Panc1 (cell line): ENCODE measurements around the gene HOXA10. TPM values are rescaled to one million over a fixed set of nuclear protein-coding genes. Genes with fewer than 3 reads are reported as not detected.

Experiments used
- ATAC-seq: fragments of 200-7000 bp; cut with Tn5 transposase; 2 replicates; pipeline ENCODE4 v1.9.1; 2020; ENCODE audit warnings: mild to moderate bottlenecking, moderate library complexity
- Bru-seq: library from RNA; stranded (reverse); fragments of 400-500 nt; gene quantifications from one replicate; lab custom pipeline; 2021; lab: Mats Ljungman, UMichigan
- BruChase-seq, 2 experiments: library from RNA; stranded (reverse); fragments of 400-500 nt; gene quantifications; one replicate each; lab custom pipeline; 2021; lab: Mats Ljungman, UMichigan
- BruUV-seq: library from RNA; stranded (reverse); fragments of 400-500 nt; replicated peaks from 2 replicates; lab custom pipeline; 2021; lab: Mats Ljungman, UMichigan
- CTCF ChIA-PET: fragments of 300-600 bp; sonication (Branson Sonifier 250); formaldehyde crosslinking; loops from one replicate; lab custom pipeline; 2022; ENCODE audit warnings: antibody characterized with exemption; lab: Charles Lee
- POLR2A ChIA-PET: fragments of 300-600 bp; sonication (Branson Sonifier 250); formaldehyde crosslinking; loops from one replicate; lab custom pipeline; 2022; ENCODE audit warnings: antibody characterized with exemption; lab: Charles Lee
- DNase-seq: peaks from one replicate; pipeline ENCODE4 v3.0.0-alpha.2; 2010; ENCODE audit warnings: low read depth, low spot score
- H3K27ac ChIP-seq: 2 replicates; pipeline ENCODE4 v1.5.1; 2011; ENCODE audit warnings: mild to moderate bottlenecking, low read length, inconsistent platforms
- H3K27me3 ChIP-seq: fragments of 200-500 bp; sonication (Bioruptor generic); 2 replicates; pipeline ENCODE4 v1.6.0; 2014; ENCODE audit warnings: low read length, inconsistent platforms; ENCODE audit not compliant: control insufficient read depth, insufficient read depth
- H3K36me3 ChIP-seq: fragments of 200-500 bp; sonication (Bioruptor generic); 2 replicates; pipeline ENCODE4 v1.5.1; 2014; ENCODE audit warnings: inconsistent platforms, mild to moderate bottlenecking, low read length, moderate library complexity; ENCODE audit not compliant: control insufficient read depth, insufficient read depth
- H3K4me1 ChIP-seq: 2 replicates; pipeline ENCODE4 v1.5.1; 2011; ENCODE audit warnings: inconsistent platforms, mild to moderate bottlenecking, low read length, moderate library complexity; ENCODE audit not compliant: control insufficient read depth, insufficient read depth
- H3K4me3 ChIP-seq, 2 experiments: 2 replicates each; pipeline ENCODE4 v1.5.1; 2011 to 2012; ENCODE audit warnings: low read depth in 2 of 2, low read length in 2 of 2, mild to moderate bottlenecking in 2 of 2, inconsistent platforms in 1 of 2, moderate library complexity in 1 of 2
- H3K9me3 ChIP-seq: fragments of 200-500 bp; sonication (Bioruptor generic); 2 replicates; pipeline ENCODE4 v1.5.1; 2014; ENCODE audit warnings: low read depth, mild to moderate bottlenecking, inconsistent platforms, low read length, moderate library complexity; ENCODE audit not compliant: control insufficient read depth, insufficient read depth
- POLR2AphosphoS5 ChIP-seq: IDR thresholded peaks from 2 replicates; pipeline ENCODE4 v1.6.1; 2012; ENCODE audit warnings: mild to moderate bottlenecking, low read depth, low read length, moderate library complexity
- SIN3A ChIP-seq: IDR thresholded peaks from 2 replicates; pipeline ENCODE4 v1.6.1; 2012; ENCODE audit warnings: low read depth, mild to moderate bottlenecking, low read length, moderate library complexity, borderline replicate concordance; ENCODE audit not compliant: insufficient read depth
- TCF7L2 ChIP-seq: IDR thresholded peaks from 2 replicates; pipeline ENCODE4 v1.6.1; 2011; ENCODE audit warnings: mild to moderate bottlenecking, low read depth, low read length, inconsistent platforms
- in situ Hi-C: cut with HindIII; loops from 2 replicates; pipeline ENCODE4 v1.10.0; 2016; ENCODE audit warnings: low sequenced_read_pairs, low pct_unique_long_range_greater_than_20kb
- intact Hi-C: fragments of 100-400 bp; cut with micrococcal nuclease; formaldehyde crosslinking; loops from one replicate; pipeline ENCODE4 v1.10.0; 2022; ENCODE audit not compliant: unreplicated experiment
- long read RNA-seq: library from polyadenylated mRNA; unstranded; transcript quantifications from one replicate; pipeline ENCODE4 v2.0.0, GENCODE V29; 2021; ENCODE audit not compliant: unreplicated experiment
- polyA plus RNA-seq: library from polyadenylated mRNA; unstranded; fragments of >200 nt; gene quantifications from one replicate; pipeline ENCODE4 v1.2.1, GENCODE V29; 2012; ENCODE audit warnings: missing spikeins; ENCODE audit not compliant: insufficient read length
- total RNA-seq: library from RNA; stranded (reverse); gene quantifications from one replicate; pipeline ENCODE4 v1.2.1, GENCODE V29; 2021; ENCODE audit not compliant: unreplicated experiment
- TF ChIP-seq, protein P1 (sequence below), 2 experiments: IDR thresholded peaks; 2 replicates each; pipeline ENCODE4 v1.6.1; 2011 to 2012; ENCODE audit warnings: low read depth in 2 of 2, control low read depth in 1 of 2, low read length in 1 of 2, mild to moderate bottlenecking in 1 of 2, moderate library complexity in 1 of 2; ENCODE audit not compliant: insufficient read depth in 1 of 2
- TF ChIP-seq, protein P2 (sequence below): fragments of 450-650 bp; IDR thresholded peaks from 2 replicates; pipeline ENCODE4 v1.5.1; 2017; ENCODE audit warnings: mild to moderate bottlenecking

HOXA10 gene
- total RNA-seq (0.41 TPM), Bru-seq, nascent RNA (percentile 25 among the genes with signal in this experiment), BruChase-seq, experiment 1, labeled RNA remaining after a 2-hour chase (percentile 39 among the genes with signal in this experiment), BruChase-seq, experiment 2, labeled RNA remaining after a 6-hour chase (percentile 29 among the genes with signal in this experiment)
- polyA plus RNA-seq = 0.85 TPM
- long read RNA-seq = 0 reads

- ChIA-PET CTCF (no interaction called here), POLR2A (no interaction called here)
- in situ Hi-C loops = no loop called here
- Histone ChIP-seq H3K27me3 (no peaks in the 10 kb centered on the region), H3K36me3 (no peaks in the 10 kb centered on the region), H3K4me1 (peaks cover 7% of the 10 kb centered on the region; the same call in 1 of the 2 replicates), H3K27ac (no peak within 1 kb of the TSS), H3K4me3 (no peak within 1 kb of the TSS), H3K9me3 (no peaks in the 10 kb centered on the region)
- BruUV-seq = no TSS peak
- intact Hi-C loops = no loop called here
- TF ChIP-seq TCF7L2 (no peak), SIN3A (no peak), POLR2AphosphoS5 (no peak)
- TF ChIP-seq, protein P1, sequence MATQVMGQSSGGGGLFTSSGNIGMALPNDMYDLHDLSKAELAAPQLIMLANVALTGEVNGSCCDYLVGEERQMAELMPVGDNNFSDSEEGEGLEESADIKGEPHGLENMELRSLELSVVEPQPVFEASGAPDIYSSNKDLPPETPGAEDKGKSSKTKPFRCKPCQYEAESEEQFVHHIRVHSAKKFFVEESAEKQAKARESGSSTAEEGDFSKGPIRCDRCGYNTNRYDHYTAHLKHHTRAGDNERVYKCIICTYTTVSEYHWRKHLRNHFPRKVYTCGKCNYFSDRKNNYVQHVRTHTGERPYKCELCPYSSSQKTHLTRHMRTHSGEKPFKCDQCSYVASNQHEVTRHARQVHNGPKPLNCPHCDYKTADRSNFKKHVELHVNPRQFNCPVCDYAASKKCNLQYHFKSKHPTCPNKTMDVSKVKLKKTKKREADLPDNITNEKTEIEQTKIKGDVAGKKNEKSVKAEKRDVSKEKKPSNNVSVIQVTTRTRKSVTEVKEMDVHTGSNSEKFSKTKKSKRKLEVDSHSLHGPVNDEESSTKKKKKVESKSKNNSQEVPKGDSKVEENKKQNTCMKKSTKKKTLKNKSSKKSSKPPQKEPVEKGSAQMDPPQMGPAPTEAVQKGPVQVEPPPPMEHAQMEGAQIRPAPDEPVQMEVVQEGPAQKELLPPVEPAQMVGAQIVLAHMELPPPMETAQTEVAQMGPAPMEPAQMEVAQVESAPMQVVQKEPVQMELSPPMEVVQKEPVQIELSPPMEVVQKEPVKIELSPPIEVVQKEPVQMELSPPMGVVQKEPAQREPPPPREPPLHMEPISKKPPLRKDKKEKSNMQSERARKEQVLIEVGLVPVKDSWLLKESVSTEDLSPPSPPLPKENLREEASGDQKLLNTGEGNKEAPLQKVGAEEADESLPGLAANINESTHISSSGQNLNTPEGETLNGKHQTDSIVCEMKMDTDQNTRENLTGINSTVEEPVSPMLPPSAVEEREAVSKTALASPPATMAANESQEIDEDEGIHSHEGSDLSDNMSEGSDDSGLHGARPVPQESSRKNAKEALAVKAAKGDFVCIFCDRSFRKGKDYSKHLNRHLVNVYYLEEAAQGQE (IDR thresholded peaks at IDR 0.05; ENCODE audit: insufficient read depth in 1 of 2, low read depth in 2 of 2, low read length in 1 of 2) = no peak
- TF ChIP-seq, protein P2, sequence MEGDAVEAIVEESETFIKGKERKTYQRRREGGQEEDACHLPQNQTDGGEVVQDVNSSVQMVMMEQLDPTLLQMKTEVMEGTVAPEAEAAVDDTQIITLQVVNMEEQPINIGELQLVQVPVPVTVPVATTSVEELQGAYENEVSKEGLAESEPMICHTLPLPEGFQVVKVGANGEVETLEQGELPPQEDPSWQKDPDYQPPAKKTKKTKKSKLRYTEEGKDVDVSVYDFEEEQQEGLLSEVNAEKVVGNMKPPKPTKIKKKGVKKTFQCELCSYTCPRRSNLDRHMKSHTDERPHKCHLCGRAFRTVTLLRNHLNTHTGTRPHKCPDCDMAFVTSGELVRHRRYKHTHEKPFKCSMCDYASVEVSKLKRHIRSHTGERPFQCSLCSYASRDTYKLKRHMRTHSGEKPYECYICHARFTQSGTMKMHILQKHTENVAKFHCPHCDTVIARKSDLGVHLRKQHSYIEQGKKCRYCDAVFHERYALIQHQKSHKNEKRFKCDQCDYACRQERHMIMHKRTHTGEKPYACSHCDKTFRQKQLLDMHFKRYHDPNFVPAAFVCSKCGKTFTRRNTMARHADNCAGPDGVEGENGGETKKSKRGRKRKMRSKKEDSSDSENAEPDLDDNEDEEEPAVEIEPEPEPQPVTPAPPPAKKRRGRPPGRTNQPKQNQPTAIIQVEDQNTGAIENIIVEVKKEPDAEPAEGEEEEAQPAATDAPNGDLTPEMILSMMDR = no peak
- ATAC-seq = no peak
- DNase-seq = no peak
Observed at GRCh38 chr7:27173956-27174873, at the start of gene HOXA10. HOXA10 (minus strand) TSS chr7:27174320; CDS start chr7:27174306, 14 bp downstream.

DNA sequence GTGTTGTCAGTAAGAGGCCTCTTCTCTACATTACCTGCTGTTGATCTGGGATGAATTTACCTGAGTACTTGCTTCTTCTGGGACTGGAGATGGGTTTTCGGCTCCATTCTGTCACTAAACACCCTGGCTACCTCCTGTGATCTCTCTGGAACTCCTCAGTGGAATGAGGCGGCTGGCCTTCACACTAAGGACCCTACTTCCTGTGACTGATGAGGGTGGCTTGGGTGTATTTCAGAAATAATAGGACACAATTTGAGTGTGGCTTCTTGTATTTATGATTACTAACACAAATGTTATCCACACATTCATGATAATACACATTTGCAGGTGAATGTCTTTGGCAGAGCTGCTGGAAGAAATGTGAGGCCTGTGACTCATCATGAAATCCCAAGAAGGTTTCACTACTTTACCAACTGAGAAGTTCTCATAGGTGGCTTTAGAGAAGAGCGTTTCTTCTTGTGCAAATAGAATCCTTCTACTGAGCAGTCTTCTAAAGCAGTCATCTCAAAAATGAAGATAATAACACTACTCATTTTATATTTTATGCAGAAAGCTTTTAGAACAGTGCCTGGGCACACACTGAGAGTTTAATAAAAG is 47.2 kb upstream of the HOXA10 start:
- in situ Hi-C loops = no loop called here
- BruUV-seq = no TSS peak
- DNase-seq (no peak), ATAC-seq (no peak)
- intact Hi-C loops = loop anchor here (5.0 kb wide), 1 partner anchor 356 kb away; no protein-coding TSS in a partner anchor
- H3K27me3 ChIP-seq = peaks cover 20% of the 10 kb centered on the region
- ChIA-PET POLR2A (no interaction called here), CTCF (interaction anchor here (1.0 kb wide), 1 partner anchor 297 kb away, joined by 3 read pairs; no protein-coding TSS in a partner anchor)
- no peak overlapping the region for H3K27ac ChIP-seq
- no peaks in the 10 kb centered on the region for H3K36me3 ChIP-seq
- H3K4me3 ChIP-seq = no peak overlapping the region
- H3K4me1 ChIP-seq = peaks cover 3% of the 10 kb centered on the region; the same call in 1 of the 2 replicates
- H3K9me3 ChIP-seq = no peaks in the 10 kb centered on the region
- TF ChIP-seq SIN3A (no peak), POLR2AphosphoS5 (no peak), TCF7L2 (no peak)
- TF ChIP-seq, protein P2 = no peak
- TF ChIP-seq, protein P1 (IDR thresholded peaks at IDR 0.05; ENCODE audit: insufficient read depth in 1 of 2, low read depth in 2 of 2, low read length in 1 of 2) = no peak
